HG03457 (cell line): ENCODE data around the gene HOPX.
"Not testable (repeated sequence)": the region's sequence is repeated elsewhere in the genome, so short reads cannot be mapped to it uniquely, and the experiment has no call there.

ENCODE experiments used
- ATAC-seq: cut with Tn5 transposase; IDR thresholded peaks from one replicate; pipeline ENCODE4 v1.9.1; 2021; ENCODE audit warnings: moderate number of reproducible peaks; ENCODE audit not compliant: unreplicated experiment

HOPX gene

GRCh38 chr4:56681158-56681852, at the start of gene HOPX:
TSS of gene HOPX (minus strand) at chr4:56681296. CDS start at chr4:56657816, 23,480 bp downstream.
- ATAC-seq: no peak

- ATAC-seq: no peak
Observed at GRCh38 chr4:56730097-56730496, 49.0 kb upstream of the HOPX start.

GRCh38 chr4:56728512-56728911, 47.4 kb upstream of the HOPX start:
- no peak for ATAC-seq

- ATAC-seq: no peak
Observed at GRCh38 chr4:56727150-56727549, 46.1 kb upstream of the HOPX start.

GRCh38 chr4:56726593-56726992, 45.5 kb upstream of the HOPX start:
- ATAC-seq: not testable (repeated sequence)

- ATAC-seq: no peak
Observed at GRCh38 chr4:56723659-56724230, 42.6 kb upstream of the HOPX start.

GRCh38 chr4:56723201-56723605, 42.1 kb upstream of the HOPX start:
- ATAC-seq: no peak

- ATAC-seq: no peak
Observed at GRCh38 chr4:56708146-56708545, 27.1 kb upstream of the HOPX start.

GRCh38 chr4:56705966-56706365, 24.9 kb upstream of the HOPX start:
- no peak for ATAC-seq

- no peak for ATAC-seq
Observed at GRCh38 chr4:56705334-56705733, 24.2 kb upstream of the HOPX start.

GRCh38 chr4:56704089-56704871, 23.2 kb upstream of the HOPX start:
- no peak for ATAC-seq

- ATAC-seq: no peak
Observed at GRCh38 chr4:56703378-56703777, 22.3 kb upstream of the HOPX start.

GRCh38 chr4:56701644-56702043, 20.5 kb upstream of the HOPX start:
- no peak for ATAC-seq

- ATAC-seq: no peak
Observed at GRCh38 chr4:56701161-56701480, 20.0 kb upstream of the HOPX start.

- ATAC-seq: no peak
Observed at GRCh38 chr4:56699537-56700105, 18.5 kb upstream of the HOPX start.

GRCh38 chr4:56698329-56698728, 17.2 kb upstream of the HOPX start:
- ATAC-seq: no peak

- no peak for ATAC-seq
Observed at GRCh38 chr4:56696056-56696455, 15.0 kb upstream of the HOPX start.

- not testable (repeated sequence) for ATAC-seq
Observed at GRCh38 chr4:56693476-56693875, 12.4 kb upstream of the HOPX start.

GRCh38 chr4:56692576-56692975, 11.5 kb upstream of the HOPX start:
- no peak for ATAC-seq

GRCh38 chr4:56691425-56691824, 10.3 kb upstream of the HOPX start:
- ATAC-seq: no peak

- no peak for ATAC-seq
Observed at GRCh38 chr4:56690393-56690792, 9.3 kb upstream of the HOPX start.
